ENCODE measurements around the gene DUSP22.

- no peak for TF ChIP-seq CTCF (IDR thresholded peaks at IDR 0.05; ENCODE audit: borderline replicate concordance, extremely low read depth, low read length, poor library complexity, severe bottlenecking)
- no peak for TF ChIP-seq EZH2 (IDR thresholded peaks at IDR 0.05; ENCODE audit: borderline replicate concordance, low read depth, low read length, severe bottlenecking)
Measured at GRCh38 chr6:255041-255750, 37.1 kb upstream of the DUSP22 start.

Data from DND-41 (cell line).